SIG-M5 treated with dmso at 0.1 percent for 504 hours (cell line): ENCODE measurements around the gene VWA7.
A peak's percentile ranks its signal among the peaks of the same experiment; 100 is the strongest.

ENCODE experiments used
- DNase-seq: peaks from one replicate; lab custom pipeline; 2025; ENCODE audit not compliant: unreplicated experiment; lab: John Stamatoyannopoulos, UW

Gene VWA7

GRCh38 chr6:31730631-31731086 lies 46.5 kb downstream of the VWA7 start:
- DNase-seq, result no peak

GRCh38 chr6:31729979-31730630 lies 47.0 kb downstream of the VWA7 start:
- DNase-seq, result no peak

- peak; percentile 38 for DNase-seq
Measured at GRCh38 chr6:31729515-31729978, 47.6 kb downstream of the VWA7 start.

DNA sequence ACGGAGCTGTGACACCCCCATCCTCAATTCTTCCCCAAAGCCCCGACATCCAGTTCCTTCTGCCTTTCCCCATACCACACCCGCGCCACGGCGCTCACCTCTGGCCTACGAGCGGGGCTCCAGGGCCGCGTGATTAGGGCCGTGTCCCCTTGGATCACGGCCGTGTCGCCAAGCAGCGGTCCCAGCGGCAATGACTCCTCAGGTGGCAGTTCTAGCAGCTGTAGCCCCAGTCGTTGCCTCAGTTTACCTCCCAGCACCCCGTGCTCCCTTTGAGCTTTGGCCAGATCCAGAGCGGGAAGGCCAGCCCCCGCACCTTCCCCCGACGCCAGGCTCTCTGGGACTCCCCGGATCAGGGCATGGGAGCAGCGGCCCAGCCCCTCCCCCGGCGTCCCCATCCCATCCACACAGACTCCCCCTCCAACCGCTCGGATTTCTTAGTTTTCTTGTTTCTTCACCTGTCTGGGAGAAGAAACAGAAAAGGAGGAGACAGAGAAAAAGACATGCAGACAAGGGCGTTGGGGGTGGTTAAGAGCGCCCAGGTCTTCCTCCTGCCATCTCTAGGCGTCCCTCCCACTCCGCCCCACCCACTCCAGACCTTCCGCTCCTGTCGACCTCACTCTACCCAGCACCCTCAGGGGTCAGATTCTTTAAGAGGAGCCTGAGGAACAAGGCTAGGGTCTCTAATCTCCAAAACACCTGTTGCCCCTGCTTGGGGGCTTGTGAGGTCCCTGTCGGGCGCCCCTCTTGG lies 48.2 kb downstream of the VWA7 start, which contains the start of gene DDAH2:
TSS of gene DDAH2 (minus strand) at position 533 of the 748 bp plus-strand sequence. CDS start at position 395, 138 bp downstream.
- no peak for DNase-seq

DNA sequence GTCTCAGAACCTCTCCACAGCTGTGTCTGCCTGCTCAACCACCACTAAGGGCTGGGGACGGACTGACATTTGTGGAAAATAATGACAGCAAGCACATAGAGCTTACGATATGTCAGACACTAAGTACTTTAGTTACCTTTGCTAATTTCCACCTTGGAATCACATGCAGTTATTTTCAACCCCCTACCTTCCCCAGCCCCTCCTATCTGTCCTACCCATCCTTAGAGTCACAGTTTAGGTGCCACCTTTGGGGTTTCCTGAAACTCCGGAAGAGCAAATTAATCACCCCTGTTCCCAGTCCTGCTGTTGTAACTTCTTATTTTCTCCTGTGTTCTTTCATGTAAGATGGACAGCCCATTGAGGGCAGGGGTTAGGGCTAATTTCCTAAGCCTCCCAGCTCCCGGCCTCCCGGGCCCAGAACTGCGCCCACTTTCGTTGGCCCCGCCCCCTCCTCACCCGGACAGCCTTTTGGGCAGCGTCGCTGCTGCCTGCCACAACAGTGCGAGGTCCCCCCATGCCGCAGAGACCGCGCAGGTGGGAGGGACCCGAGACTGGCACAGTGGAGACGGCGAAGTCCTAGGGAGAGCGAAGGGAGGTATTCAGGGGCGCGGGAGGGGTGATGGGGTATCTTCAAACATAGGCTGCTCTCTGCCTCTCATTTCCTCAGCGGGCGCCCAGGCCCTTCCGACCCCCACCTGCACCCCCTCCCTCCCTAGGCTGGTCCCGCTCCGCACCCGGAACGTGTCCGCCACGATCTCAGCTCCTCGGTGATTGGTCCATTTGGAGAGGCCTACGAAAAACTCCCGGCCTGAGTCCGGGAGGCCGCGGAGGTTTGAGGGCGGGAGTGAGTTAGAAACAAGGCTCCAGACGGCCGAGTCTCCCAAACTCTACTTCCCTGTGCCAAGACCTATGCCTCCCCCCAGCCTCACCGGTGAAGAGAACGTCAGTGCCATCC lies 49.1 kb downstream of the VWA7 start:
- no peak for DNase-seq

DNA sequence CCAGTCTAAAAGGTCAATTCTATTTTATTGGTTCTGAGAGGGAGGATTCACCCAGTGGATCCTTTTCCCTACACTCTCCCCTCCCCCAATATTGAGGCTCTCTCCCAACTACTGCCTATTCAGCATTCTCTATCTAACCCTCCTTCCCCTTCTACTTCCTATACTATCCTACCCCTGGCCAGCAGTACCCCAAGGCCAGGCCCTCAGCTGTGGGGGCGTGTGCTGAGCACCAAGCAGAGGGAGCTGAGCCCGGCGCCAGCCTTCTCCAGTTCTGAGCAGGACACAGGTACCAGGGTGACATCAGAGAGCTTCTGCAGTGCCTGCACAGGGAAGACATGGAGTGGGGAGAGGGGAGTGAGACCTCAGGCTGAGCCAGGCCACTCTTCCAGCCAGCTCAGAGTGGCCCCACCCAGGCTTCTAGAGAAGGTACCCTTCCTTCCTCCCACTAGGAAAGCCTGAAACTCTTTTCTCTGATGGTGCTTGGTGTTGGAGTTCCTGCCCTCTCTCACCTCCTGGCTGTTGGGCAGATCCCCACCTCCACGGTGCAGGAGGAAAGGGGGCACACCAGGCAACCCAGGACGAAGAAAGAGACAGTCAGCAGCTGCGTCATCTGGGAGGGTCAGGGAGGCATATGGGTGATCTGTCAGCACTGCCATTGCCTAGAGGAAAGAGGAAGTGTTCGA lies 50.0 kb downstream of the VWA7 start:
- DNase-seq, result peak; percentile 84

DNA sequence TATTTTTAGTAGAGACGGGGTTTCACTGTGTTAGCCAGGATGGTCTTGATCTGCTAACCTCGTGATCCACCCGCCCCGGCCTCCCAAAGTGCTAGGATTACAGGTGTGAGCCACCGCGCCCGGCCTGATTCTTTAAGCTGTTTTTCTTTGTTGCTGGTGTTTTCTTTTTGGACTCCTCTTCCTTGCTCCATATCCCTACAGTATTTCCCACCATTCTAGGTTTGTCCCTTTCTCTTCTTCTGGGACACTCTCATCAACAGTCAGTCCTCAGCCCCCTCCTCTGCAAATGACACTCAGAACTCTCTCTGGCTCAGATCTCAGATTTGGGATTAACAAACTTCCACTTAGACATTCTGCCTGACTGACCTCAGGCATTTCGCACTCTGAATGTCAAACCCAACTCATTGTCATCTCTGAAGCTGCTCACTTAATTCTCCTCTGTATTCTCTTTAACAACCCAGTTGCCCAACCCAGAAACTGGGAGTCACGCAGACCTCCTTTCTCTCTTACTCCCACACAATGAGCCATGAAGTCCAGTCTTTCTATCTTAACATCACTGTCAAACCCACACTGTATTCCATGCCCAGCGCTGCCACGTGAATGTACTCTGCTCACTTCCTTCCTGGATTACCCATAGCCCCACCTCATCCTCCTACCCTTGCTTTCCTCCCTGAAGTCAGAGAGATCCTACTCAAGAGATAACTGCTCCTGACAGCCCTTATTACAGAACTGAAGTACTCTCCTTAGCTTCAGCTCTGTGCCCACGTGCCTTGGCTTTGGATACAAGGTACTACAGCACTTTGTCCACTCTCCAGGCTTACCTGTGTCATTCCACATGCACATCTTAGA lies 51.4 kb downstream of the VWA7 start:
- DNase-seq, result no peak

- DNase-seq, result no peak
Measured at GRCh38 chr6:31723980-31724691, 53.0 kb downstream of the VWA7 start.

GRCh38 chr6:31723245-31723979 lies 53.7 kb downstream of the VWA7 start, which contains the start of gene MPIG6B:
Gene MPIG6B, plus strand, starts transcription at chr6:31723373. Its CDS starts 11 bp downstream, at chr6:31723384.
- DNase-seq, result no peak

GRCh38 chr6:31722173-31722572 lies 55.0 kb downstream of the VWA7 start:
- DNase-seq, result no peak

DNA sequence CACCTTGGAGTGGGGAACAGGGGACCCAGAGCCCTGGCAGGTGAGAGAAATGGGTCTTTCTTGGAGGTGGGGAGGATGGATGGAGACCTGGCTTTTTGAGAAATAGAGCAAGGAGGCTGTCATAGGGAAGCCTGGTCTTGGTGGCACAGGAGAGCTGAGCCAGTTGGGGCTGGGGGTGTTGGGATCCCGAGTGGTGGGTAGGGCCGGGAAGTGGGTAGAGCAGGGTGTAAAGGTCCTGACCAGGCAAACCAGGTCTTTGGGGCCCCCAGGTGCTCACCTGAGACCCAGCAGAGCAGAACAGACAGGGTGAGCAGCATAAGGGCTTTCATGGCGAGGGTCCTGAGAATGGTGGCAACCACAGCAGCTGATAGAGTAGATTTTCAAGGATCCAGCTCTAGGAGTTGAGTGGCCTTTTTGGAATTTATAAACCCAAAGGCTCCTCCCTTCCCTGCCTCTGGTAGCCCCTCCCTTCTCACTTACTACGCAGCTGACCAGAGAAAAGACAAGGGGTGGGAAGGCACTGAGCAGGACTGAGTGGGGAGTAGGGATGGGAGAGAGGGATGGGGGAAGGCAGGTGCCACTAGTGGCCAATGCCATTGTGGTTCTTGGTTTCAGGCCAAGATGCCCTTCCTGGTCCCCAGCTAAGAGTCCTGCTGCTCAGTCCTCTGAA lies 55.6 kb downstream of the VWA7 start, which contains the start of gene LY6G6C:
TSS of gene LY6G6C (minus strand) at position 396 of the 670 bp plus-strand sequence. CDS start at position 329, 67 bp downstream.
- DNase-seq, result no peak

DNA sequence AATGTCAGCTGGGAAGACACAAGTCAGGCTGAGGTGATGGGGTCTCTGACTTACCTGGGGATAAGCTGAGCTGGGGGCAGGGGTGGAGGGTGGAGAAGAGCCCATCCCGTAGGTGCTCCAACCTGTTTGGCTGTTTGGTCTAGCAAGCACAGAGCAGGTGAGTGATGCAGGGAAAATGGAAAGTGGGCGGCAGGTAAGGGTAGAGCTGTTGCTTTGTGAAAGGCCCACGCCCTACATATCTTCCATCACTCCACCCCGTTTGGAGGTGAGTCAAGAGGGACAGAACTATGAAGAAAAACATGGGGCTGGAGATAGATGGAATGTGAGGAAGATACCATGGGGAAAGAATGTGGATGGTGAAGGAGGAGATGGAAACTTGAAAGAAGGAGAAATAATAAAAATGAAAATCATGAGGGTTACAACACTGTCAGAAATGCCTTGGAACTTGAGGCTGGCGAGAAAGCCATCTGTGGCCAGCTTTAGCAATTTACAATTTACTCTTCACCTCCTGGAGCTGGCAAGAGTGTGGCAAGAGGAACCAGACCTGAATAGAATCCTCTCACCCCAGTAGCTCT lies 56.8 kb downstream of the VWA7 start:
- no peak for DNase-seq

DNA sequence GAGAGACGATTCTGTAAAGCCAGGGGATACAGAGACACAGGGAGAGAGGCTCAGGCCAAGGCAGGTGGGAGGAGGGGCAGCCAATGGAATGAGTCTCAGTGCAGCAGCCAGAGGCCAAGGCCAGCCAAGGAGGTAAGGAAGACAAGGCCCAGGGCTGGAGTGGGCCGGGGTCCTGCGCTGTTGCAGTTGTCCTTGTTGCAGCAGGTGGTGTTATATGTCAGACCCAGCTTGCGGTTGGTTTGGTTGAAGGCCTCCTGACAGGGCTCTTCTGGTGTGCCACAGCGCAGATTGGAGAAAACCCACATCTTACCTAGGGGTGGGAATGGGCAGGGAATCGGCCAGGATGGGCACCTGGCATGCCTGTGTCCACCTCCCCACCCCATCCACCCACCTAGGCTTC lies 58.1 kb downstream of the VWA7 start:
- DNase-seq, result no peak

DNA sequence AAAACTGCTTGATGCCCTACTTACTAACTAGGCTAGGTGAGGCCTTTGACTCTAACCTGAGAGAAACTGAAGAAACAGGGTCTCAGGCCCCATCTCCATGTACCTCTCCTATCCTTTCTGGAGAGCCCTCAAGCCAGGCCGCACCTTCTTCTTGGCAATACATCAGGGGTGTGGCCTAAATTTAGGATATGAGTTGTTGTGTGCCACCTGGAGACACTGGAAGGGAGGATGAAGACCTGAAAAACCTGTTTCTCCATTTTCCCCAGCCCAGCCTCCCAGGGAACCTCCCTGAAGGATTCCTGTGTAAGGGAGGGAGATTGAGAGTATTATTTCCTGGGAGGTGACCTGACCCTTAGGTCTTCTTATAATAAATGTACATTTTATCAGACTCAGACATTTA lies 58.9 kb downstream of the VWA7 start:
- peak; percentile 37 for DNase-seq

DNA sequence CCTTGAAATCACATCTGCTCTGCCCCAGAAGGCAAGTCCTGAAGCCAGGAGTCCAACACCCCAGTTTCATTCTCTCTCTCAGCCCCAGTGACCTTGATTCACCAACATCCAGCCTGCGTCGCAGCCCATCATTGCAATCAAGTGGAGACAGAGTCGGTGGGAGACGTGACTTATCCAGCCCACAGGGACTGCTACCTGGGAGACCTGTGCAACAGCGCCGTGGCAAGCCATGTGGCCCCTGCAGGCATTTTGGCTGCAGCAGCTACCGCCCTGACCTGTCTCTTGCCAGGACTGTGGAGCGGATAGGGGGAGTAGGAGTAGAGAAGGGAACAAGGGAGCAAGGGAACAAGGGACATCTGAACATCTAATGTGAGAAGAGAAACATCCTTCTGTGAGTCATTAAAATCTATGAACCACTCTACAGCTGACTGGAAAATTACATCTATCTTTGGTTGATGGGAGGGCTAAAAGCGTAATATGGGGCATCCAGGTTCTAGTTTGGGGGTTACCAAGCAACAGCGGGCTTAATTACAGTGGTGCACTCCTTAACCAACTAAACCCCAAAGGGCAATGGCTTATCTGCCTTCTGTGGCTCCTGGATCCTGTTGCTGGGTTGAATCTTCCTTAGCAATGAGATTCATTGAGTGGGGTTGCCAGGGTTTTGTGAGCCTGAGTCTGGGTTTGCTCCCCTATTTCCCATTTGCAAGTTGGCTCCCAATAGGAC lies 59.5 kb downstream of the VWA7 start:
- DNase-seq, result peak; percentile 8
